ENCODE data around the gene TRIM46. TPM values are rescaled to one million over a fixed set of nuclear protein-coding genes. Genes with fewer than 3 reads are reported as not detected.

TRIM46 gene
- total and polyA plus RNA-seq, 2 of the 13 experiments (the other 11 are each of a cell fraction or from before 2014, with no cell fraction given) = 0.04 to 0.09 TPM

DNA sequence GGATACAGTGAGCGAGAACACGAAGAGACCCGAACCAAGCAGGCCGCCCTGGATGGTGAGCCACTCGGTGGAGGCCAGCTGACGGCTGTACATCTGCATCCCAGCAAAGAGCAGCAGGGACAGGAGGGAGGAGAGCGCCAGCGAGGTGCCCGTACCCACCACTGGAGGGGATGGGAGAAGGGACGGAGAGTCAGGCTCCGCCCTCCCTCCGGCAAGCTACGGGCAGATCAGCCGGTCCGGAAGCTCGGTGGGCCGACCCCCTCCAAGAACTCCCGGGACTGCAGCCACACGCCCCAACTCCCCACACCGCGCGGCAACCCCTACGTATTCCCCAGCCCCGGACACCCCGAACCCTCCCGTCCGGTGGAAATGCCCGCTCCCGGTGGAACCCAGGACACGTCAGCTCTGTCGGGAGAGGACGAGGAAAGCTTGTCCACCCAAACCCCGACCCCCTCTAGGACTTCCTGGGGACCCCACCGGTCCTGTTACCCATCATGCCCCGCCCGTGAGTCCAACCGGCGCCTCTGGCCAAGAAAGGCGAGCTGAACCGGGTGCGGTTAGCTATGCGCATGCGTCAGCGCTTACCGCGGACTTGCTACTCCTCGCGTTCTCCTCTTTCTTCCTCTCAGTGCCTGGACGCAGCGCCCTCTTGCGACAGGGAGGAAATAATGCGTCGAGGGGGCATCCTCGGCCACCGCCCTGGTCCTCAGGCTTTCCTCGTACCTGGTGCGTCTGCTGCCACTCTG lies 744 bp upstream of the TRIM46 start, which contains the start of gene KRTCAP2 (continued):
- TF ChIP-seq, protein P1, sequence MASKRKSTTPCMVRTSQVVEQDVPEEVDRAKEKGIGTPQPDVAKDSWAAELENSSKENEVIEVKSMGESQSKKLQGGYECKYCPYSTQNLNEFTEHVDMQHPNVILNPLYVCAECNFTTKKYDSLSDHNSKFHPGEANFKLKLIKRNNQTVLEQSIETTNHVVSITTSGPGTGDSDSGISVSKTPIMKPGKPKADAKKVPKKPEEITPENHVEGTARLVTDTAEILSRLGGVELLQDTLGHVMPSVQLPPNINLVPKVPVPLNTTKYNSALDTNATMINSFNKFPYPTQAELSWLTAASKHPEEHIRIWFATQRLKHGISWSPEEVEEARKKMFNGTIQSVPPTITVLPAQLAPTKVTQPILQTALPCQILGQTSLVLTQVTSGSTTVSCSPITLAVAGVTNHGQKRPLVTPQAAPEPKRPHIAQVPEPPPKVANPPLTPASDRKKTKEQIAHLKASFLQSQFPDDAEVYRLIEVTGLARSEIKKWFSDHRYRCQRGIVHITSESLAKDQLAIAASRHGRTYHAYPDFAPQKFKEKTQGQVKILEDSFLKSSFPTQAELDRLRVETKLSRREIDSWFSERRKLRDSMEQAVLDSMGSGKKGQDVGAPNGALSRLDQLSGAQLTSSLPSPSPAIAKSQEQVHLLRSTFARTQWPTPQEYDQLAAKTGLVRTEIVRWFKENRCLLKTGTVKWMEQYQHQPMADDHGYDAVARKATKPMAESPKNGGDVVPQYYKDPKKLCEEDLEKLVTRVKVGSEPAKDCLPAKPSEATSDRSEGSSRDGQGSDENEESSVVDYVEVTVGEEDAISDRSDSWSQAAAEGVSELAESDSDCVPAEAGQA (IDR thresholded peaks at IDR 0.05; ENCODE audit: low read depth) = peak; percentile 74; the same call in 1 of the 2 replicates
- TF ChIP-seq, protein P1 (CRISPR knock-in tag; IDR thresholded peaks at IDR 0.05; ENCODE audit: borderline replicate concordance) = no peak
- TF ChIP-seq SOX5 (CRISPR knock-in tag; IDR thresholded peaks at IDR 0.05; ENCODE audit: borderline replicate concordance) (peak; percentile 57), BRCA1 (CRISPR knock-in tag; IDR thresholded peaks at IDR 0.05) (0 out of 2 replicates have a peak, but pooled peaks have one; percentile 47), ZFY (CRISPR knock-in tag; IDR thresholded peaks at IDR 0.05) (peak; percentile 47; the same call in 1 of the 2 replicates), ZNF350 (CRISPR knock-in tag; IDR thresholded peaks at IDR 0.05; ENCODE audit: borderline replicate concordance, low read depth) (peak; percentile 81), ERF (CRISPR knock-in tag; IDR thresholded peaks at IDR 0.05) (peak; percentile 73), ZNF138 (CRISPR knock-in tag; IDR thresholded peaks at IDR 0.05; ENCODE audit: low read depth) (peak; percentile 25; the same call in 1 of the 2 replicates), ZSCAN30 (CRISPR knock-in tag; IDR thresholded peaks at IDR 0.05) (no peak), ZFP36 (IDR thresholded peaks at IDR 0.05; ENCODE audit: borderline replicate concordance, low read depth, low read length, partially characterized antibody) (no peak), SSRP1 (CRISPR knock-in tag; IDR thresholded peaks at IDR 0.05) (no peak), ZFP36L2 (CRISPR knock-in tag; IDR thresholded peaks at IDR 0.05) (no peak), DNMT3B (CRISPR knock-in tag; conservative IDR thresholded peaks at IDR 0.05) (no peak; the same call in 1 of the 2 replicates), NFIB (CRISPR knock-in tag; IDR thresholded peaks at IDR 0.05; ENCODE audit: borderline replicate concordance) (no peak), TCF7L2 (IDR thresholded peaks at IDR 0.05; ENCODE audit: low read depth, low read length) (no peak)
- TF ChIP-seq, protein P2, sequence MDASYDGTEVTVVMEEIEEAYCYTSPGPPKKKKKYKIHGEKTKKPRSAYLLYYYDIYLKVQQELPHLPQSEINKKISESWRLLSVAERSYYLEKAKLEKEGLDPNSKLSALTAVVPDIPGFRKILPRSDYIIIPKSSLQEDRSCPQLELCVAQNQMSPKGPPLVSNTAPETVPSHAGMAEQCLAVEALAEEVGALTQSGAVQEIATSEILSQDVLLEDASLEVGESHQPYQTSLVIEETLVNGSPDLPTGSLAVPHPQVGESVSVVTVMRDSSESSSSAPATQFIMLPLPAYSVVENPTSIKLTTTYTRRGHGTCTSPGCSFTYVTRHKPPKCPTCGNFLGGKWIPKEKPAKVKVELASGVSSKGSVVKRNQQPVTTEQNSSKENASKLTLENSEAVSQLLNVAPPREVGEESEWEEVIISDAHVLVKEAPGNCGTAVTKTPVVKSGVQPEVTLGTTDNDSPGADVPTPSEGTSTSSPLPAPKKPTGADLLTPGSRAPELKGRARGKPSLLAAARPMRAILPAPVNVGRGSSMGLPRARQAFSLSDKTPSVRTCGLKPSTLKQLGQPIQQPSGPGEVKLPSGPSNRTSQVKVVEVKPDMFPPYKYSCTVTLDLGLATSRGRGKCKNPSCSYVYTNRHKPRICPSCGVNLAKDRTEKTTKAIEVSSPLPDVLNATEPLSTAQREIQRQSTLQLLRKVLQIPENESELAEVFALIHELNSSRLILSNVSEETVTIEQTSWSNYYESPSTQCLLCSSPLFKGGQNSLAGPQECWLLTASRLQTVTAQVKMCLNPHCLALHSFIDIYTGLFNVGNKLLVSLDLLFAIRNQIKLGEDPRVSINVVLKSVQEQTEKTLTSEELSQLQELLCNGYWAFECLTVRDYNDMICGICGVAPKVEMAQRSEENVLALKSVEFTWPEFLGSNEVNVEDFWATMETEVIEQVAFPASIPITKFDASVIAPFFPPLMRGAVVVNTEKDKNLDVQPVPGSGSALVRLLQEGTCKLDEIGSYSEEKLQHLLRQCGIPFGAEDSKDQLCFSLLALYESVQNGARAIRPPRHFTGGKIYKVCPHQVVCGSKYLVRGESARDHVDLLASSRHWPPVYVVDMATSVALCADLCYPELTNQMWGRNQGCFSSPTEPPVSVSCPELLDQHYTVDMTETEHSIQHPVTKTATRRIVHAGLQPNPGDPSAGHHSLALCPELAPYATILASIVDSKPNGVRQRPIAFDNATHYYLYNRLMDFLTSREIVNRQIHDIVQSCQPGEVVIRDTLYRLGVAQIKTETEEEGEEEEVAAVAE (CRISPR knock-in tag; IDR thresholded peaks at IDR 0.05; ENCODE audit: borderline replicate concordance) = peak; percentile 83; the same call in 1 of the 2 replicates
- TF ChIP-seq, protein P3, sequence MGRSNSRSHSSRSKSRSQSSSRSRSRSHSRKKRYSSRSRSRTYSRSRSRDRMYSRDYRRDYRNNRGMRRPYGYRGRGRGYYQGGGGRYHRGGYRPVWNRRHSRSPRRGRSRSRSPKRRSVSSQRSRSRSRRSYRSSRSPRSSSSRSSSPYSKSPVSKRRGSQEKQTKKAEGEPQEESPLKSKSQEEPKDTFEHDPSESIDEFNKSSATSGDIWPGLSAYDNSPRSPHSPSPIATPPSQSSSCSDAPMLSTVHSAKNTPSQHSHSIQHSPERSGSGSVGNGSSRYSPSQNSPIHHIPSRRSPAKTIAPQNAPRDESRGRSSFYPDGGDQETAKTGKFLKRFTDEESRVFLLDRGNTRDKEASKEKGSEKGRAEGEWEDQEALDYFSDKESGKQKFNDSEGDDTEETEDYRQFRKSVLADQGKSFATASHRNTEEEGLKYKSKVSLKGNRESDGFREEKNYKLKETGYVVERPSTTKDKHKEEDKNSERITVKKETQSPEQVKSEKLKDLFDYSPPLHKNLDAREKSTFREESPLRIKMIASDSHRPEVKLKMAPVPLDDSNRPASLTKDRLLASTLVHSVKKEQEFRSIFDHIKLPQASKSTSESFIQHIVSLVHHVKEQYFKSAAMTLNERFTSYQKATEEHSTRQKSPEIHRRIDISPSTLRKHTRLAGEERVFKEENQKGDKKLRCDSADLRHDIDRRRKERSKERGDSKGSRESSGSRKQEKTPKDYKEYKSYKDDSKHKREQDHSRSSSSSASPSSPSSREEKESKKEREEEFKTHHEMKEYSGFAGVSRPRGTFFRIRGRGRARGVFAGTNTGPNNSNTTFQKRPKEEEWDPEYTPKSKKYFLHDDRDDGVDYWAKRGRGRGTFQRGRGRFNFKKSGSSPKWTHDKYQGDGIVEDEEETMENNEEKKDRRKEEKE (IDR thresholded peaks at IDR 0.05) = no peak
